Hypothalamus (tissue), 51 donors: ENCODE results near the gene NOTCH2NLA.
"Not testable (repeated sequence)": the region's sequence is repeated elsewhere in the genome, so short reads cannot be mapped to it uniquely, and the experiment has no call there.

Experiments used
- DNase-seq, 51 donors: peaks; one replicate each; lab custom pipeline; 2025; lab: John Stamatoyannopoulos, UW

NOTCH2NLA gene

GRCh38 chr1:146228710-146229477, at the start of gene NOTCH2NLA:
NOTCH2NLA (minus strand) TSS chr1:146229021; CDS start chr1:146189337, 39,684 bp downstream.
- not testable (repeated sequence) for DNase-seq

- not testable (repeated sequence) for DNase-seq
These were observed 49.5 kb upstream of the NOTCH2NLA start for GRCh38 chr1:146278346-146278745.

- not testable (repeated sequence) for DNase-seq
These were observed 48.3 kb upstream of the NOTCH2NLA start for GRCh38 chr1:146277087-146277486.

- not testable (repeated sequence) for DNase-seq
These were observed 45.3 kb upstream of the NOTCH2NLA start for GRCh38 chr1:146274083-146274482.

GRCh38 chr1:146273194-146273593, 44.4 kb upstream of the NOTCH2NLA start:
- not testable (repeated sequence) for DNase-seq

- DNase-seq, result not testable (repeated sequence)
These were observed 43.9 kb upstream of the NOTCH2NLA start for GRCh38 chr1:146272734-146273133.

- DNase-seq, result not testable (repeated sequence)
These were observed 43.2 kb upstream of the NOTCH2NLA start for GRCh38 chr1:146271977-146272376.

GRCh38 chr1:146270129-146270528, 41.3 kb upstream of the NOTCH2NLA start:
- DNase-seq, result not testable (repeated sequence)

GRCh38 chr1:146266179-146266748, 37.4 kb upstream of the NOTCH2NLA start:
- DNase-seq, result not testable (repeated sequence)

GRCh38 chr1:146264761-146265160, 35.9 kb upstream of the NOTCH2NLA start:
- DNase-seq, result not testable (repeated sequence)

GRCh38 chr1:146260006-146260730, 31.3 kb upstream of the NOTCH2NLA start:
- DNase-seq, result not testable (repeated sequence)

GRCh38 chr1:146257992-146258552, 29.3 kb upstream of the NOTCH2NLA start:
- not testable (repeated sequence) for DNase-seq

- not testable (repeated sequence) for DNase-seq
These were observed 25.9 kb upstream of the NOTCH2NLA start for GRCh38 chr1:146254569-146255197.

- DNase-seq, result not testable (repeated sequence)
These were observed 24.5 kb upstream of the NOTCH2NLA start for GRCh38 chr1:146253249-146253855.

- not testable (repeated sequence) for DNase-seq
These were observed 22.7 kb upstream of the NOTCH2NLA start for GRCh38 chr1:146251523-146251922.

GRCh38 chr1:146248643-146249042, 19.8 kb upstream of the NOTCH2NLA start:
- DNase-seq, result not testable (repeated sequence)

- not testable (repeated sequence) for DNase-seq
These were observed 7.8 kb upstream of the NOTCH2NLA start for GRCh38 chr1:146236626-146237025.

GRCh38 chr1:146236026-146236601, 7.3 kb upstream of the NOTCH2NLA start:
- not testable (repeated sequence) for DNase-seq

- DNase-seq, result not testable (repeated sequence)
These were observed 608 bp downstream of the NOTCH2NLA start for GRCh38 chr1:146228144-146228682.
